HepG2 (cell line): Measurements from ENCODE around the gene MCRS1. TPM values are rescaled to one million over a fixed set of nuclear protein-coding genes. Genes with fewer than 3 reads are reported as not detected.

ENCODE experiments used
- ATAC-seq: fragments of 200-7000 bp; cut with Tn5 transposase; 3 replicates; pipeline ENCODE4 v1.9.1; 2020; ENCODE audit warnings: mild to moderate bottlenecking, moderate library complexity
- BruUV-seq: library from RNA; stranded (reverse); fragments of 400-500 nt; replicated peaks from 2 replicates; lab custom pipeline; 2021; lab: Mats Ljungman, UMichigan
- CTCF ChIA-PET: fragments of 300-600 bp; formaldehyde crosslinking; extraction: SDS; loops from one replicate; lab custom pipeline; 2021; ENCODE audit warnings: low total read pairs, inconsistent platforms, low intra/inter-chr PET ratio; lab: Yijun Ruan, JAX
- POLR2A ChIA-PET: fragments of 350-600 bp; sonication (Branson Sonifier 250); formaldehyde crosslinking; loops from one replicate; lab custom pipeline; 2020; ENCODE audit warnings: antibody characterized with exemption, inconsistent platforms; lab: Yijun Ruan, JAX
- DNase-seq: peaks from one replicate; pipeline ENCODE4 v3.0.0-alpha.2; 2015; ENCODE audit warnings: low spot score
- FAIRE-seq: peaks from 3 replicates; lab custom pipeline; 2011; peaks lifted over from hg19 to GRCh38; lab: Jason Lieb, UNC
- H2AFZ ChIP-seq: one replicate; pipeline ENCODE4 v1.6.1; 2011; ENCODE audit warnings: low read length, inconsistent platforms
- H3K27ac ChIP-seq: fragments of 300-600 bp; 3 replicates; pipeline ENCODE4 v1.8.0; 2011; ENCODE audit warnings: mixed run types, mild to moderate bottlenecking, mixed read lengths, low read length, inconsistent platforms; ENCODE audit not compliant: insufficient read depth; ENCODE audit errors: extremely low read length
- H3K27me3 ChIP-seq, 2 experiments: fragments of 200-600 bp in 1 of 2; 2 replicates in 1 of 2; 3 replicates in 1 of 2; pipeline versions ENCODE4 v1.6.0 to v1.8.0; 2011; ENCODE audit warnings: low read length in 2 of 2, mild to moderate bottlenecking in 2 of 2, moderate library complexity in 2 of 2, inconsistent platforms in 1 of 2; ENCODE audit not compliant: insufficient read depth in 2 of 2, control insufficient read depth in 1 of 2
- H3K36me3 ChIP-seq, 2 experiments: fragments of 200-600 bp in 1 of 2; replicated peaks in 1 of 2; 2 replicates in 1 of 2; 3 replicates in 1 of 2; pipeline versions ENCODE4 v1.5.1 to v1.8.0; 2011; ENCODE audit warnings: low read length in 2 of 2, inconsistent platforms in 1 of 2; ENCODE audit not compliant: insufficient read depth in 2 of 2, control insufficient read depth in 1 of 2
- H3K4me1 ChIP-seq: 2 replicates; pipeline ENCODE4 v1.5.1; 2012; ENCODE audit warnings: low read length, inconsistent platforms; ENCODE audit not compliant: insufficient read depth
- H3K4me2 ChIP-seq: 2 replicates; pipeline ENCODE4 v1.6.0; 2011; ENCODE audit warnings: low read depth, low read length, inconsistent platforms
- H3K4me3 ChIP-seq, 3 experiments: fragments of 200-600 bp in 1 of 3; sonication (generic), shearing (Covaris generic) in 1 of 3; replicated peaks in 1 of 3; 2 replicates each; pipeline ENCODE4 v1.5.1; 2011 to 2016; ENCODE audit warnings: low read length in 3 of 3, inconsistent platforms in 2 of 3, low read depth in 2 of 3, mild to moderate bottlenecking in 2 of 3, control low read depth in 1 of 3, mixed read lengths in 1 of 3; ENCODE audit not compliant: insufficient read depth in 1 of 3
- H3K79me2 ChIP-seq: one replicate; pipeline ENCODE4 v1.6.1; 2011; ENCODE audit warnings: low read length, inconsistent platforms; ENCODE audit not compliant: insufficient read depth
- H3K9ac ChIP-seq: 2 replicates; pipeline ENCODE4 v1.6.0; 2011; ENCODE audit warnings: mild to moderate bottlenecking, low read depth, low read length, inconsistent platforms; ENCODE audit not compliant: insufficient read depth
- H3K9me3 ChIP-seq: 2 replicates; pipeline ENCODE4 v1.5.1; 2012; ENCODE audit warnings: mild to moderate bottlenecking, low read length
- H4K20me1 ChIP-seq: 2 replicates; pipeline ENCODE4 v1.6.0; 2011; ENCODE audit warnings: inconsistent platforms, mild to moderate bottlenecking, low read length, moderate library complexity; ENCODE audit not compliant: insufficient read depth
- DPF2 ChIP-seq: sonication (generic); formaldehyde crosslinking; IDR thresholded peaks from 2 replicates; pipeline ENCODE4 v1.4.0; 2020; ENCODE audit warnings: mild to moderate bottlenecking, low read depth, missing genetic modification reagents, borderline replicate concordance
- ELF1 ChIP-seq: sonication (generic); formaldehyde crosslinking; IDR thresholded peaks from 2 replicates; pipeline ENCODE4 v1.4.0; 2020; ENCODE audit warnings: missing genetic modification reagents
- ELF3 ChIP-seq: IDR thresholded peaks from 2 replicates; pipeline ENCODE4 v1.6.1; 2016; ENCODE audit warnings: missing genetic modification reagents, missing compliant biosample characterization
- MEIS2 ChIP-seq: sonication (generic); formaldehyde crosslinking; IDR thresholded peaks from 2 replicates; pipeline ENCODE4 v1.9.0; 2021; ENCODE audit warnings: mild to moderate bottlenecking, missing genetic modification reagents
- STAT5B ChIP-seq: sonication (generic); formaldehyde crosslinking; IDR thresholded peaks from 2 replicates; pipeline ENCODE4 v1.4.0; 2020; ENCODE audit warnings: missing genetic modification reagents
- UBTF ChIP-seq: sonication (generic); formaldehyde crosslinking; IDR thresholded peaks from 2 replicates; pipeline ENCODE4 v1.4.0; 2020; ENCODE audit warnings: mild to moderate bottlenecking, missing genetic modification reagents
- ZBTB38 ChIP-seq: sonication (generic); formaldehyde crosslinking; IDR thresholded peaks from 2 replicates; pipeline ENCODE4 v1.5.1; 2020; ENCODE audit warnings: mild to moderate bottlenecking, missing genetic modification reagents
- ZNF430 ChIP-seq: sonication (generic); formaldehyde crosslinking; IDR thresholded peaks from 2 replicates; pipeline ENCODE4 v1.9.0; 2021; ENCODE audit warnings: mild to moderate bottlenecking, missing genetic modification reagents
- WGBS: methylation state at CpG from one replicate; pipeline ENCODE4 v1.1.6; 2017; ENCODE audit warnings: low lambda C conversion rate; 5-methylcytosine and 5-hydroxymethylcytosine counted together
- in situ Hi-C: cut with HindIII; loops from 2 replicates; pipeline ENCODE4 v1.10.0; 2017; ENCODE audit warnings: low pct_unique_long_range_greater_than_20kb; ENCODE audit not compliant: extremely low pct_ligation_motif_present
- intact Hi-C: fragments of 100-400 bp; cut with micrococcal nuclease; formaldehyde crosslinking; loops from one replicate; pipeline ENCODE4 v1.10.0; 2022; ENCODE audit not compliant: unreplicated experiment
- polyA plus RNA-seq, 8 experiments: library from polyadenylated mRNA; depleted of rRNA in 3 of 8; stranded (reverse) in 7 of 8; unstranded in 1 of 8; fragments of >200 nt; fragmentation: Illumina TruSeq in 4 of 8; extraction: Trizol in 4 of 8; gene quantifications; 2 replicates each; pipeline versions ENCODE4 v1.2.1 to v1.2.3, GENCODE V29; 2011 to 2016; ENCODE audit warnings: low read depth in 4 of 8, missing spikeins in 1 of 8, mixed read lengths in 1 of 8; ENCODE audit not compliant: insufficient read depth in 1 of 8
- total RNA-seq, 5 experiments: library from RNA; depleted of rRNA; stranded (reverse); fragments of >200 nt; fragmentation: Illumina TruSeq; extraction: Trizol; gene quantifications; 2 replicates each; pipeline ENCODE4 v1.2.3, GENCODE V29; 2016; ENCODE audit warnings: low read depth in 1 of 5

Gene MCRS1
- total and polyA plus RNA-seq, 2 of the 13 experiments (the other 11 are each of a cell fraction or from before 2014, with no cell fraction given) = 51.0 to 66.3 TPM

- H3K4me1 ChIP-seq = peaks cover 74% of the 10 kb centered on the region
- no TSS peak for BruUV-seq
- ATAC-seq (no peak), FAIRE-seq (no peak), DNase-seq (no peak)
- intact Hi-C loops = no loop called here
- no peak overlapping the region for H3K4me3 ChIP-seq
- no peak overlapping the region for H3K27ac ChIP-seq
- no peaks in the 10 kb centered on the region for H3K79me2 ChIP-seq
- ChIA-PET CTCF (no interaction called here), POLR2A (no interaction called here)
- WGBS = 95% methylated on average over 44 of the region's 70 CpGs
- in situ Hi-C loops = no loop called here
- no peaks in the 10 kb centered on the region for H4K20me1 ChIP-seq
- H3K27me3 ChIP-seq = peaks cover 1 to 3% of the 10 kb centered on the region in 2 experiments; a peak in 1 of 5 replicates
- no peak overlapping the region for H3K9ac ChIP-seq
- TF ChIP-seq ELF1 (CRISPR knock-in tag) = no peak
- TF ChIP-seq ZNF430 (CRISPR knock-in tag) = no peak
- no peak for TF ChIP-seq DPF2
- no peak for TF ChIP-seq UBTF (CRISPR knock-in tag)
- no peak for TF ChIP-seq MEIS2
- TF ChIP-seq ELF3 = no peak
- TF ChIP-seq ZBTB38 (CRISPR knock-in tag) = 0 out of 2 replicates have a peak, but pooled peaks have one; percentile 29
- no peak for TF ChIP-seq STAT5B (CRISPR knock-in tag)
- H3K9me3 ChIP-seq = no peaks in the 10 kb centered on the region
- H3K36me3 ChIP-seq = no peaks in the 10 kb centered on the region
- H2AFZ ChIP-seq = no peak overlapping the region
- no peak overlapping the region for H3K4me2 ChIP-seq
Observed at GRCh38 chr12:49548822-49549648, 18.9 kb downstream of the MCRS1 start.
